Measurements from ENCODE around the gene USP46.

GRCh38 chr4:52579602-52580272, 79.4 kb downstream of the USP46 start:
- TF ChIP-seq CTCF (IDR thresholded peaks at IDR 0.05) (no peak), POLR2AphosphoS5 (IDR thresholded peaks at IDR 0.05) (no peak), POLR2A (IDR thresholded peaks at IDR 0.05) (no peak)
